ENCODE results near the gene DHRSX. TPM values are rescaled to one million over a fixed set of nuclear protein-coding genes. Genes with fewer than 3 reads are reported as not detected.

DHRSX gene
- total and polyA plus RNA-seq, 2 donors (not counting 3 experiments of a cell fraction or from before 2014, with no cell fraction given), result 27.1 to 37.7 TPM

- TF ChIP-seq MAX (IDR thresholded peaks at IDR 0.05; ENCODE audit: insufficient read depth, insufficient read length) (no peak), POLR2AphosphoS5 (IDR thresholded peaks at IDR 0.05; ENCODE audit: insufficient read depth, low read depth, low read length) (no peak), FOS (IDR thresholded peaks at IDR 0.05; ENCODE audit: borderline replicate concordance, insufficient read depth, low read length) (no peak), GATA2 (IDR thresholded peaks at IDR 0.05; ENCODE audit: insufficient read depth, insufficient read length, low read depth, low read length) (no peak), JUN (IDR thresholded peaks at IDR 0.05; ENCODE audit: borderline replicate concordance, insufficient read depth, insufficient read length, low read depth) (no peak), EZH2 (IDR thresholded peaks at IDR 0.05; ENCODE audit: borderline replicate concordance, low read depth, low read length, severe bottlenecking) (no peak), MYC (IDR thresholded peaks at IDR 0.05; ENCODE audit: low read depth, low read length) (no peak), POLR2A (IDR thresholded peaks at IDR 0.05; ENCODE audit: low read depth, low read length) (no peak), CTCF (IDR thresholded peaks at IDR 0.05; ENCODE audit: extremely low read depth in 1 of 2, insufficient read depth in 1 of 2, low read depth in 1 of 2, low read length in 2 of 2) (no peak)
- dilution Hi-C loops (cut with MboI; ENCODE audit: extremely low pct_ligation_motif_present, low sequenced_read_pairs) (no loop called here), intact Hi-C loops (cut with micrococcal nuclease) (no loop called here)
- FAIRE-seq (no peak), DNase-seq (ENCODE audit: low read depth, low spot score) (no peak)
- Histone ChIP-seq H3K4me1 (ENCODE audit: control insufficient read depth, extremely low read depth, insufficient read depth, low read length) (no peaks in the 10 kb centered on the region), H2AFZ (ENCODE audit: low read depth, low read length) (no peak overlapping the region), H3K9me1 (replicated peaks; ENCODE audit: control insufficient read depth, extremely low read depth, insufficient read depth, low read length) (no peaks in the 10 kb centered on the region), H3K36me3 (ENCODE audit: control insufficient read depth in 2 of 2, extremely low read depth in 1 of 2, insufficient read depth in 2 of 2, low read length in 2 of 2) (no peaks in the 10 kb centered on the region), H3K4me2 (ENCODE audit: insufficient read depth, low read length) (no peak overlapping the region), H3K9me3 (replicated peaks; ENCODE audit: control insufficient read depth, insufficient read depth, low read length) (no peaks in the 10 kb centered on the region), H3K27ac (ENCODE audit: insufficient read depth, low read depth, low read length) (no peak overlapping the region), H4K20me1 (replicated peaks; ENCODE audit: control insufficient read depth, extremely low read depth, insufficient read depth, low read length) (no peaks in the 10 kb centered on the region), H3K4me3 (replicated peaks in 1 of 3; ENCODE audit: insufficient read depth in 1 of 3, low read depth in 1 of 3, low read length in 3 of 3) (no peak overlapping the region), H3K9ac (replicated peaks; ENCODE audit: extremely low read depth, insufficient read depth, low read length) (no peak overlapping the region), H3K27me3 (ENCODE audit: control insufficient read depth in 2 of 2, insufficient read depth in 2 of 2, low read length in 2 of 2) (no peaks in the 10 kb centered on the region), H3K79me2 (ENCODE audit: control insufficient read depth, insufficient read depth, low read length) (no peaks in the 10 kb centered on the region)
- no TSS peak for BruUV-seq (replicated peaks)
- ChIA-PET POLR2A (no interaction called here), CTCF (no interaction called here)
Observed at GRCh38 chrX:2508648-2509335, 8.0 kb upstream of the DHRSX start.

Data from endothelial cell of umbilical vein (primary cell).